WTC11 (cell line): Measurements from ENCODE around the gene ASTN2. TPM values are rescaled to one million over a fixed set of nuclear protein-coding genes. Genes with fewer than 3 reads are reported as not detected.
A peak's percentile ranks its signal among the peaks of the same experiment; 100 is the strongest.

Experiments used
- ATAC-seq: fragments of 200-7000 bp; cut with Tn5 transposase; 2 replicates; pipeline ENCODE4 v1.10.0; 2021; ENCODE audit warnings: mild to moderate bottlenecking, moderate library complexity
- CTCF ChIA-PET: fragments of 300-600 bp; sonication (Branson Sonifier 250); formaldehyde crosslinking; loops from one replicate; lab custom pipeline; 2021; ENCODE audit warnings: antibody characterized with exemption; lab: Charles Lee
- POLR2A ChIA-PET: fragments of 350-600 bp; sonication (Branson Sonifier 250); formaldehyde crosslinking; loops from one replicate; lab custom pipeline; 2021; ENCODE audit warnings: antibody characterized with exemption; lab: Charles Lee
- DNase-seq: peaks from one replicate; pipeline ENCODE4 v3.0.0; 2021; ENCODE audit warnings: low spot score
- H3K27ac Mint-ChIP-seq: 2 replicates; pipeline ENCODE4 v1.8.0; 2021; ENCODE audit warnings: mixed read lengths
- H3K27me3 Mint-ChIP-seq: 2 replicates; pipeline ENCODE4 v1.8.0; 2021; ENCODE audit warnings: low read depth, mild to moderate bottlenecking, moderate library complexity, mixed read lengths
- H3K36me3 Mint-ChIP-seq: 2 replicates; pipeline ENCODE4 v1.8.0; 2021; ENCODE audit warnings: mixed read lengths
- H3K4me1 Mint-ChIP-seq: 2 replicates; pipeline ENCODE4 v1.8.0; 2022; ENCODE audit warnings: mixed read lengths
- H3K4me3 Mint-ChIP-seq: 2 replicates; pipeline ENCODE4 v1.8.0; 2021; ENCODE audit warnings: mild to moderate bottlenecking, moderate library complexity, mixed read lengths
- H3K9me3 Mint-ChIP-seq: 2 replicates; pipeline ENCODE4 v1.8.0; 2021; ENCODE audit warnings: mixed read lengths
- CBFB ChIP-seq: sonication (generic); formaldehyde crosslinking; IDR thresholded peaks from 2 replicates; pipeline ENCODE4 v1.8.1; 2022; ENCODE audit warnings: mild to moderate bottlenecking, low read depth, missing genetic modification reagents
- CTCF ChIP-seq: fragments of 200-600 bp; IDR thresholded peaks from 2 replicates; pipeline ENCODE4 v1.8.0; 2022; ENCODE audit warnings: antibody characterized with exemption
- FOXK1 ChIP-seq: sonication (generic); formaldehyde crosslinking; IDR thresholded peaks from 2 replicates; pipeline ENCODE4 v1.8.0; 2022; ENCODE audit warnings: mild to moderate bottlenecking, moderate library complexity, missing genetic modification reagents
- FOXP4 ChIP-seq: sonication (generic); formaldehyde crosslinking; IDR thresholded peaks from 2 replicates; pipeline ENCODE4 v1.8.0; 2022; ENCODE audit warnings: mild to moderate bottlenecking, missing genetic modification reagents
- HMGA2 ChIP-seq: fragments of 250-450 bp; sonication (Bioruptor Pico); IDR thresholded peaks from 2 replicates; pipeline ENCODE4 v1.4.0; 2021; ENCODE audit warnings: mild to moderate bottlenecking, moderate library complexity
- MAX ChIP-seq: sonication (generic); formaldehyde crosslinking; IDR thresholded peaks from 2 replicates; pipeline ENCODE4 v1.8.0; 2022; ENCODE audit warnings: mild to moderate bottlenecking, missing genetic modification reagents
- NFYB ChIP-seq: sonication (generic); formaldehyde crosslinking; conservative IDR thresholded peaks from 2 replicates; pipeline ENCODE4 v1.8.0; 2022; ENCODE audit warnings: low read depth, missing genetic modification reagents
- NR1H2 ChIP-seq: sonication (generic); formaldehyde crosslinking; IDR thresholded peaks from 2 replicates; pipeline ENCODE4 v1.9.0; 2021; ENCODE audit warnings: mild to moderate bottlenecking, moderate library complexity, missing genetic modification reagents
- RORB ChIP-seq: fragments of 250-450 bp; sonication (Bioruptor Pico); IDR thresholded peaks from 2 replicates; pipeline ENCODE4 v1.9.0; 2021; ENCODE audit warnings: mild to moderate bottlenecking
- SOX15 ChIP-seq: fragments of 250-450 bp; sonication (Bioruptor Pico); IDR thresholded peaks from 2 replicates; pipeline ENCODE4 v1.9.0; 2021; ENCODE audit warnings: mild to moderate bottlenecking
- TCF7 ChIP-seq: sonication (generic); formaldehyde crosslinking; IDR thresholded peaks from 2 replicates; pipeline ENCODE4 v1.8.0; 2022; ENCODE audit warnings: mild to moderate bottlenecking, low read depth, missing genetic modification reagents, moderate library complexity
- TEAD1 ChIP-seq: sonication (generic); formaldehyde crosslinking; IDR thresholded peaks from 2 replicates; pipeline ENCODE4 v1.8.0; 2022; ENCODE audit warnings: mild to moderate bottlenecking, missing genetic modification reagents
- ZSCAN18 ChIP-seq: fragments of 250-450 bp; sonication (Bioruptor Pico); IDR thresholded peaks from 2 replicates; pipeline ENCODE4 v2.1.2; 2022; ENCODE audit warnings: mild to moderate bottlenecking, moderate library complexity
- total RNA-seq: library from RNA; stranded (reverse); gene quantifications from 3 replicates; pipeline ENCODE4 v1.2.3, GENCODE V29; 2021
- TF ChIP-seq, protein P1 (sequence below): sonication (generic); formaldehyde crosslinking; IDR thresholded peaks from 2 replicates; pipeline ENCODE4 v1.8.0; 2023; ENCODE audit warnings: missing genetic modification reagents
- TF ChIP-seq, protein P2 (sequence below): sonication (generic); formaldehyde crosslinking; IDR thresholded peaks from 2 replicates; pipeline ENCODE4 v1.8.0; 2022; ENCODE audit warnings: mild to moderate bottlenecking, missing genetic modification reagents
- TF ChIP-seq, protein P3 (sequence below): sonication (generic); formaldehyde crosslinking; IDR thresholded peaks from 2 replicates; pipeline ENCODE4 v1.8.1; 2022; ENCODE audit warnings: low read depth, missing genetic modification reagents, borderline replicate concordance
- TF ChIP-seq, protein P4 (sequence below): fragments of 250-450 bp; sonication (Bioruptor Pico); IDR thresholded peaks from 2 replicates; pipeline ENCODE4 v1.9.0; 2021; ENCODE audit warnings: moderate library complexity, mild to moderate bottlenecking, inconsistent platforms, borderline replicate concordance
- TF ChIP-seq, protein P5 (sequence below): sonication (generic); formaldehyde crosslinking; IDR thresholded peaks from 2 replicates; pipeline ENCODE4 v1.8.1; 2023; ENCODE audit warnings: mild to moderate bottlenecking, missing genetic modification reagents, borderline replicate concordance
- TF ChIP-seq, protein P6 (sequence below): fragments of 250-450 bp; sonication (Bioruptor Pico); IDR thresholded peaks from 2 replicates; pipeline ENCODE4 v1.9.0; 2021; ENCODE audit warnings: mild to moderate bottlenecking, borderline replicate concordance

Gene ASTN2
- total RNA-seq, 1 experiment from 2014 or later, result 16.2 TPM

- Mint-ChIP-seq H3K36me3 (no peaks in the 10 kb centered on the region), H3K27me3 (no peaks in the 10 kb centered on the region), H3K4me1 (peaks cover 25% of the 10 kb centered on the region), H3K9me3 (no peaks in the 10 kb centered on the region)
- ChIA-PET POLR2A (no interaction called here), CTCF (no interaction called here)
- ATAC-seq, result peak; percentile 69
- TF ChIP-seq, protein P1, sequence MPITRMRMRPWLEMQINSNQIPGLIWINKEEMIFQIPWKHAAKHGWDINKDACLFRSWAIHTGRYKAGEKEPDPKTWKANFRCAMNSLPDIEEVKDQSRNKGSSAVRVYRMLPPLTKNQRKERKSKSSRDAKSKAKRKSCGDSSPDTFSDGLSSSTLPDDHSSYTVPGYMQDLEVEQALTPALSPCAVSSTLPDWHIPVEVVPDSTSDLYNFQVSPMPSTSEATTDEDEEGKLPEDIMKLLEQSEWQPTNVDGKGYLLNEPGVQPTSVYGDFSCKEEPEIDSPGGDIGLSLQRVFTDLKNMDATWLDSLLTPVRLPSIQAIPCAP (CRISPR knock-in tag), result no peak
- TF ChIP-seq MAX (CRISPR knock-in tag) (no peak), NFYB (CRISPR knock-in tag) (no peak), FOXK1 (CRISPR knock-in tag) (no peak), HMGA2 (CRISPR knock-in tag) (no peak), RORB (CRISPR knock-in tag) (no peak), CBFB (CRISPR knock-in tag) (no peak), CTCF (no peak), FOXP4 (CRISPR knock-in tag) (no peak), SOX15 (CRISPR knock-in tag) (no peak), ZSCAN18 (CRISPR knock-in tag) (no peak), TEAD1 (no peak), NR1H2 (CRISPR knock-in tag) (no peak), TCF7 (CRISPR knock-in tag) (no peak)
- TF ChIP-seq, protein P2, sequence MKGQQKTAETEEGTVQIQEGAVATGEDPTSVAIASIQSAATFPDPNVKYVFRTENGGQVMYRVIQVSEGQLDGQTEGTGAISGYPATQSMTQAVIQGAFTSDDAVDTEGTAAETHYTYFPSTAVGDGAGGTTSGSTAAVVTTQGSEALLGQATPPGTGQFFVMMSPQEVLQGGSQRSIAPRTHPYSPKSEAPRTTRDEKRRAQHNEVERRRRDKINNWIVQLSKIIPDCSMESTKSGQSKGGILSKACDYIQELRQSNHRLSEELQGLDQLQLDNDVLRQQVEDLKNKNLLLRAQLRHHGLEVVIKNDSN (CRISPR knock-in tag), result no peak
- TF ChIP-seq, protein P3, sequence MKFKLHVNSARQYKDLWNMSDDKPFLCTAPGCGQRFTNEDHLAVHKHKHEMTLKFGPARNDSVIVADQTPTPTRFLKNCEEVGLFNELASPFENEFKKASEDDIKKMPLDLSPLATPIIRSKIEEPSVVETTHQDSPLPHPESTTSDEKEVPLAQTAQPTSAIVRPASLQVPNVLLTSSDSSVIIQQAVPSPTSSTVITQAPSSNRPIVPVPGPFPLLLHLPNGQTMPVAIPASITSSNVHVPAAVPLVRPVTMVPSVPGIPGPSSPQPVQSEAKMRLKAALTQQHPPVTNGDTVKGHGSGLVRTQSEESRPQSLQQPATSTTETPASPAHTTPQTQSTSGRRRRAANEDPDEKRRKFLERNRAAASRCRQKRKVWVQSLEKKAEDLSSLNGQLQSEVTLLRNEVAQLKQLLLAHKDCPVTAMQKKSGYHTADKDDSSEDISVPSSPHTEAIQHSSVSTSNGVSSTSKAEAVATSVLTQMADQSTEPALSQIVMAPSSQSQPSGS (CRISPR knock-in tag), result no peak
- TF ChIP-seq, protein P4, sequence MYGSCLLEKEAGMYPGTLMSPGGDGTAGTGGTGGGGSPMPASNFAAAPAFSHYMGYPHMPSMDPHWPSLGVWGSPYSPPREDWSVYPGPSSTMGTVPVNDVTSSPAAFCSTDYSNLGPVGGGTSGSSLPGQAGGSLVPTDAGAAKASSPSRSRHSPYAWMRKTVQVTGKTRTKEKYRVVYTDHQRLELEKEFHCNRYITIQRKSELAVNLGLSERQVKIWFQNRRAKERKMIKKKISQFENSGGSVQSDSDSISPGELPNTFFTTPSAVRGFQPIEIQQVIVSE (CRISPR knock-in tag), result no peak
- TF ChIP-seq, protein P5, sequence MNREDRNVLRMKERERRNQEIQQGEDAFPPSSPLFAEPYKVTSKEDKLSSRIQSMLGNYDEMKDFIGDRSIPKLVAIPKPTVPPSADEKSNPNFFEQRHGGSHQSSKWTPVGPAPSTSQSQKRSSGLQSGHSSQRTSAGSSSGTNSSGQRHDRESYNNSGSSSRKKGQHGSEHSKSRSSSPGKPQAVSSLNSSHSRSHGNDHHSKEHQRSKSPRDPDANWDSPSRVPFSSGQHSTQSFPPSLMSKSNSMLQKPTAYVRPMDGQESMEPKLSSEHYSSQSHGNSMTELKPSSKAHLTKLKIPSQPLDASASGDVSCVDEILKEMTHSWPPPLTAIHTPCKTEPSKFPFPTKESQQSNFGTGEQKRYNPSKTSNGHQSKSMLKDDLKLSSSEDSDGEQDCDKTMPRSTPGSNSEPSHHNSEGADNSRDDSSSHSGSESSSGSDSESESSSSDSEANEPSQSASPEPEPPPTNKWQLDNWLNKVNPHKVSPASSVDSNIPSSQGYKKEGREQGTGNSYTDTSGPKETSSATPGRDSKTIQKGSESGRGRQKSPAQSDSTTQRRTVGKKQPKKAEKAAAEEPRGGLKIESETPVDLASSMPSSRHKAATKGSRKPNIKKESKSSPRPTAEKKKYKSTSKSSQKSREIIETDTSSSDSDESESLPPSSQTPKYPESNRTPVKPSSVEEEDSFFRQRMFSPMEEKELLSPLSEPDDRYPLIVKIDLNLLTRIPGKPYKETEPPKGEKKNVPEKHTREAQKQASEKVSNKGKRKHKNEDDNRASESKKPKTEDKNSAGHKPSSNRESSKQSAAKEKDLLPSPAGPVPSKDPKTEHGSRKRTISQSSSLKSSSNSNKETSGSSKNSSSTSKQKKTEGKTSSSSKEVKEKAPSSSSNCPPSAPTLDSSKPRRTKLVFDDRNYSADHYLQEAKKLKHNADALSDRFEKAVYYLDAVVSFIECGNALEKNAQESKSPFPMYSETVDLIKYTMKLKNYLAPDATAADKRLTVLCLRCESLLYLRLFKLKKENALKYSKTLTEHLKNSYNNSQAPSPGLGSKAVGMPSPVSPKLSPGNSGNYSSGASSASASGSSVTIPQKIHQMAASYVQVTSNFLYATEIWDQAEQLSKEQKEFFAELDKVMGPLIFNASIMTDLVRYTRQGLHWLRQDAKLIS (CRISPR knock-in tag), result no peak
- TF ChIP-seq, protein P6, sequence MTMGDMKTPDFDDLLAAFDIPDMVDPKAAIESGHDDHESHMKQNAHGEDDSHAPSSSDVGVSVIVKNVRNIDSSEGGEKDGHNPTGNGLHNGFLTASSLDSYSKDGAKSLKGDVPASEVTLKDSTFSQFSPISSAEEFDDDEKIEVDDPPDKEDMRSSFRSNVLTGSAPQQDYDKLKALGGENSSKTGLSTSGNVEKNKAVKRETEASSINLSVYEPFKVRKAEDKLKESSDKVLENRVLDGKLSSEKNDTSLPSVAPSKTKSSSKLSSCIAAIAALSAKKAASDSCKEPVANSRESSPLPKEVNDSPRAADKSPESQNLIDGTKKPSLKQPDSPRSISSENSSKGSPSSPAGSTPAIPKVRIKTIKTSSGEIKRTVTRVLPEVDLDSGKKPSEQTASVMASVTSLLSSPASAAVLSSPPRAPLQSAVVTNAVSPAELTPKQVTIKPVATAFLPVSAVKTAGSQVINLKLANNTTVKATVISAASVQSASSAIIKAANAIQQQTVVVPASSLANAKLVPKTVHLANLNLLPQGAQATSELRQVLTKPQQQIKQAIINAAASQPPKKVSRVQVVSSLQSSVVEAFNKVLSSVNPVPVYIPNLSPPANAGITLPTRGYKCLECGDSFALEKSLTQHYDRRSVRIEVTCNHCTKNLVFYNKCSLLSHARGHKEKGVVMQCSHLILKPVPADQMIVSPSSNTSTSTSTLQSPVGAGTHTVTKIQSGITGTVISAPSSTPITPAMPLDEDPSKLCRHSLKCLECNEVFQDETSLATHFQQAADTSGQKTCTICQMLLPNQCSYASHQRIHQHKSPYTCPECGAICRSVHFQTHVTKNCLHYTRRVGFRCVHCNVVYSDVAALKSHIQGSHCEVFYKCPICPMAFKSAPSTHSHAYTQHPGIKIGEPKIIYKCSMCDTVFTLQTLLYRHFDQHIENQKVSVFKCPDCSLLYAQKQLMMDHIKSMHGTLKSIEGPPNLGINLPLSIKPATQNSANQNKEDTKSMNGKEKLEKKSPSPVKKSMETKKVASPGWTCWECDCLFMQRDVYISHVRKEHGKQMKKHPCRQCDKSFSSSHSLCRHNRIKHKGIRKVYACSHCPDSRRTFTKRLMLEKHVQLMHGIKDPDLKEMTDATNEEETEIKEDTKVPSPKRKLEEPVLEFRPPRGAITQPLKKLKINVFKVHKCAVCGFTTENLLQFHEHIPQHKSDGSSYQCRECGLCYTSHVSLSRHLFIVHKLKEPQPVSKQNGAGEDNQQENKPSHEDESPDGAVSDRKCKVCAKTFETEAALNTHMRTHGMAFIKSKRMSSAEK (CRISPR knock-in tag), result no peak
- TF ChIP-seq, all 79 proteins: peak for 0
- no peak overlapping the region for H3K27ac Mint-ChIP-seq
- no peak for DNase-seq
- H3K4me3 Mint-ChIP-seq, result no peak overlapping the region
Observed at GRCh38 chr9:117104716-117105495, 310.0 kb downstream of the ASTN2 start.
